IMR-90 (cell line): Measurements from ENCODE around the gene SOCS6. TPM values are rescaled to one million over a fixed set of nuclear protein-coding genes. Genes with fewer than 3 reads are reported as not detected.

Experiments
- ATAC-seq: fragments of 200-7000 bp; cut with Tn5 transposase; 2 replicates; pipeline ENCODE4 v1.9.1; 2020; ENCODE audit warnings: low read depth, mild to moderate bottlenecking, moderate library complexity
- BruUV-seq: library from RNA; stranded (reverse); fragments of 400-500 nt; replicated peaks from 2 replicates; lab custom pipeline; 2021; lab: Mats Ljungman, UMichigan
- CTCF ChIA-PET: fragments of 300-600 bp; formaldehyde crosslinking; extraction: SDS; loops from one replicate; lab custom pipeline; 2021; ENCODE audit warnings: antibody characterized with exemption; lab: Yijun Ruan, JAX
- POLR2A ChIA-PET: fragments of 300-600 bp; sonication (Branson Sonifier 250); formaldehyde crosslinking; loops from one replicate; lab custom pipeline; 2022; ENCODE audit warnings: antibody characterized with exemption; ENCODE audit not compliant: unreplicated experiment; lab: Charles Lee
- DNase-seq: peaks from one replicate; pipeline ENCODE4 v3.0.0; 2013
- H2AFZ ChIP-seq: replicated peaks from 2 replicates; pipeline ENCODE3; 2013; ENCODE audit warnings: low read length, mild to moderate bottlenecking; ENCODE audit not compliant: poor library complexity
- H2AK5ac ChIP-seq: 2 replicates; pipeline ENCODE4 v1.6.1; 2013; ENCODE audit warnings: low read depth, low read length, inconsistent platforms
- H2AK9ac ChIP-seq: replicated peaks from 2 replicates; pipeline ENCODE3; 2013; ENCODE audit warnings: mild to moderate bottlenecking, low read depth, low read length, moderate library complexity; ENCODE audit not compliant: poor library complexity
- H2BK120ac ChIP-seq: 2 replicates; pipeline ENCODE4 v1.6.1; 2013; ENCODE audit warnings: low read depth, low read length, inconsistent platforms
- H2BK15ac ChIP-seq: 3 replicates; pipeline ENCODE4 v1.6.1; 2013; ENCODE audit warnings: low read depth, low read length, inconsistent platforms
- H2BK20ac ChIP-seq: 2 replicates; pipeline ENCODE4 v1.6.1; 2013; ENCODE audit warnings: low read depth, mild to moderate bottlenecking, inconsistent platforms, low read length, moderate library complexity
- H2BK5ac ChIP-seq: 2 replicates; pipeline ENCODE4 v1.6.1; 2013; ENCODE audit warnings: mild to moderate bottlenecking, low read depth, low read length, inconsistent platforms; ENCODE audit not compliant: poor library complexity, severe bottlenecking
- H3K14ac ChIP-seq: replicated peaks from 2 replicates; pipeline ENCODE4 v1.6.1; 2013; ENCODE audit warnings: low read depth, low read length, inconsistent platforms
- H3K18ac ChIP-seq: 2 replicates; pipeline ENCODE4 v1.6.1; 2013; ENCODE audit warnings: low read depth, low read length, control low read depth
- H3K23ac ChIP-seq: 2 replicates; pipeline ENCODE4 v1.6.1; 2013; ENCODE audit warnings: low read depth, low read length, inconsistent platforms
- H3K27ac ChIP-seq: 2 replicates; pipeline ENCODE4 v1.5.1; 2013; ENCODE audit warnings: mild to moderate bottlenecking, control low read depth, low read length; ENCODE audit not compliant: insufficient read depth
- H3K27me3 ChIP-seq: 2 replicates; pipeline ENCODE4 v1.6.1; 2013; ENCODE audit warnings: low read length; ENCODE audit not compliant: control insufficient read depth, insufficient read depth
- H3K36me3 ChIP-seq: 2 replicates; pipeline ENCODE4 v1.6.1; 2013; ENCODE audit warnings: low read length, mixed read lengths; ENCODE audit not compliant: control insufficient read depth, insufficient read depth
- H3K4ac ChIP-seq: 2 replicates; pipeline ENCODE4 v1.6.1; 2013; ENCODE audit warnings: low read depth, low read length, inconsistent platforms
- H3K4me1 ChIP-seq: 2 replicates; pipeline ENCODE4 v1.6.1; 2013; ENCODE audit warnings: low read length, mixed read lengths; ENCODE audit not compliant: control insufficient read depth, insufficient read depth
- H3K4me2 ChIP-seq: 2 replicates; pipeline ENCODE4 v1.6.1; 2013; ENCODE audit warnings: low read depth, mild to moderate bottlenecking, control low read depth, low read length, moderate library complexity
- H3K4me3 ChIP-seq: 2 replicates; pipeline ENCODE4 v1.5.1; 2013; ENCODE audit warnings: low read depth, mild to moderate bottlenecking, control low read depth, low read length, moderate library complexity; ENCODE audit not compliant: insufficient read depth
- H3K56ac ChIP-seq: 2 replicates; pipeline ENCODE4 v1.6.1; 2013; ENCODE audit warnings: low read length, inconsistent platforms; ENCODE audit not compliant: insufficient read depth; ENCODE audit errors: extremely low read depth
- H3K79me1 ChIP-seq, 2 experiments: 2 replicates each; pipeline ENCODE4 v1.6.1; 2013; ENCODE audit warnings: low read length in 2 of 2, inconsistent platforms in 1 of 2, low read depth in 1 of 2
- H3K9ac ChIP-seq: 2 replicates; pipeline ENCODE4 v1.6.1; 2013; ENCODE audit warnings: low read depth, low read length, control low read depth
- H3K9me1 ChIP-seq: 2 replicates; pipeline ENCODE4 v1.6.1; 2013; ENCODE audit warnings: low read length, inconsistent platforms; ENCODE audit not compliant: insufficient read depth
- H3K9me3 ChIP-seq: 2 replicates; pipeline ENCODE4 v1.6.1; 2013; ENCODE audit warnings: low read length; ENCODE audit not compliant: control insufficient read depth, insufficient read depth
- H4K20me1 ChIP-seq: 2 replicates; pipeline ENCODE4 v1.6.1; 2013; ENCODE audit warnings: low read length, inconsistent platforms; ENCODE audit not compliant: insufficient read depth
- H4K5ac ChIP-seq: 2 replicates; pipeline ENCODE4 v1.6.1; 2013; ENCODE audit warnings: mild to moderate bottlenecking, low read depth, low read length, control low read depth
- H4K8ac ChIP-seq, 2 experiments: 2 replicates each; pipeline ENCODE4 v1.6.1; 2013; ENCODE audit warnings: low read depth in 2 of 2, low read length in 2 of 2, control low read depth in 1 of 2, inconsistent platforms in 1 of 2
- H4K91ac ChIP-seq: 2 replicates; pipeline ENCODE4 v1.6.1; 2013; ENCODE audit warnings: low read depth, low read length, inconsistent platforms; ENCODE audit not compliant: insufficient read depth
- BHLHE40 ChIP-seq: fragments of 150-350 bp; IDR thresholded peaks from 2 replicates; pipeline ENCODE4 v1.6.1; 2016; ENCODE audit warnings: mild to moderate bottlenecking, low read depth, low read length
- FOS ChIP-seq: fragments of 150-350 bp; IDR thresholded peaks from 2 replicates; pipeline ENCODE4 v1.6.1; 2016; ENCODE audit warnings: low read depth, low read length
- MAZ ChIP-seq: IDR thresholded peaks from 2 replicates; pipeline ENCODE4 v1.6.1; 2012; ENCODE audit warnings: low read depth, mild to moderate bottlenecking, low read length, improper control_type of control experiment, moderate library complexity, borderline replicate concordance
- RAD21 ChIP-seq: IDR thresholded peaks from 2 replicates; pipeline ENCODE4 v1.6.1; 2012; ENCODE audit warnings: low read length, improper control_type of control experiment
- RCOR1 ChIP-seq: IDR thresholded peaks from 2 replicates; pipeline ENCODE4 v1.6.1; 2012; ENCODE audit warnings: mild to moderate bottlenecking, low read length, improper control_type of control experiment; ENCODE audit not compliant: insufficient replicate concordance
- WGBS, 2 experiments: methylation state at CpG; one replicate each; pipeline versions ENCODE4 v1.1.5 to v1.1.7; 2013; ENCODE audit warnings: missing lambda C conversion rate in 2 of 2; ENCODE audit not compliant: insufficient read length in 1 of 2; ENCODE audit errors: extremely low coverage in 2 of 2; 5-methylcytosine and 5-hydroxymethylcytosine counted together
- dilution Hi-C: fragments of 300-500 bp; cut with HindIII; formaldehyde crosslinking; loops from one replicate; pipeline ENCODE4 v1.14.3; 2018; ENCODE audit warnings: low sequenced_read_pairs; ENCODE audit not compliant: unreplicated experiment
- in situ Hi-C: fragments of 300-500 bp; cut with MboI; formaldehyde crosslinking; loops from 3 replicates; pipeline ENCODE4 v1.14.3; 2019; ENCODE audit warnings: low sequenced_read_pairs, inconsistent platforms, mixed read lengths
- intact Hi-C: fragments of 100-400 bp; cut with micrococcal nuclease; formaldehyde crosslinking; loops from 2 replicates; pipeline ENCODE4 v1.10.0; 2022
- polyA plus RNA-seq, 3 experiments: library from polyadenylated mRNA; depleted of rRNA; stranded (reverse); fragments of >200 nt; gene quantifications; 2 replicates each; pipeline ENCODE4 v1.2.3, GENCODE V29; 2012; ENCODE audit warnings: low replicate concordance in 1 of 3
- total RNA-seq: library from RNA; depleted of rRNA; stranded (reverse); fragments of >200 nt; gene quantifications from 2 replicates; pipeline ENCODE4 v1.2.3, GENCODE V29; 2012
- TF ChIP-seq, protein P1 (sequence below): conservative IDR thresholded peaks from 2 replicates; pipeline ENCODE4 v1.5.1; 2012; ENCODE audit warnings: mild to moderate bottlenecking, low read depth, low read length, improper control_type of control experiment
- TF ChIP-seq, protein P2 (sequence below): fragments of 150-350 bp; IDR thresholded peaks from 2 replicates; pipeline ENCODE4 v1.6.1; 2016; ENCODE audit warnings: low read depth, mild to moderate bottlenecking, low read length, moderate library complexity, borderline replicate concordance

The SOCS6 gene
- total and polyA plus RNA-seq, 2 of the 4 experiments (the other 2 are of a cell fraction), result 21.3 to 57.4 TPM

DNA sequence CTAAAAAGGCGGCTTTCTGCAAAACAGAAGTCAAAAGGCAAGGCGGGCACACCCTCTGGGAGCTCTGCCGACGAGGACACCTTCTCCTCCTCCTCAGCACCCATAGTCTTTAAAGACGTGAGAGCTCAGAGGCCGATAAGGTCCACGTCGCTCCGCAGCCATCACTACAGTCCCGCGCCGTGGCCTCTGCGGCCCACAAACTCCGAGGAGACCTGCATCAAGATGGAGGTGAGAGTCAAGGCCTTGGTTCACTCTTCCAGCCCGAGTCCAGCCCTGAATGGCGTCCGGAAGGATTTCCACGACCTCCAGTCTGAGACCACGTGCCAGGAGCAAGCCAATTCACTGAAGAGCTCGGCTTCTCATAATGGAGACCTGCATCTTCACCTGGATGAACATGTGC, 36.1 kb downstream of the SOCS6 start:
- TF ChIP-seq RAD21, result no peak
- TF ChIP-seq MAZ, result no peak
- TF ChIP-seq RCOR1, result no peak
- TF ChIP-seq BHLHE40, result no peak
- TF ChIP-seq, protein P1, sequence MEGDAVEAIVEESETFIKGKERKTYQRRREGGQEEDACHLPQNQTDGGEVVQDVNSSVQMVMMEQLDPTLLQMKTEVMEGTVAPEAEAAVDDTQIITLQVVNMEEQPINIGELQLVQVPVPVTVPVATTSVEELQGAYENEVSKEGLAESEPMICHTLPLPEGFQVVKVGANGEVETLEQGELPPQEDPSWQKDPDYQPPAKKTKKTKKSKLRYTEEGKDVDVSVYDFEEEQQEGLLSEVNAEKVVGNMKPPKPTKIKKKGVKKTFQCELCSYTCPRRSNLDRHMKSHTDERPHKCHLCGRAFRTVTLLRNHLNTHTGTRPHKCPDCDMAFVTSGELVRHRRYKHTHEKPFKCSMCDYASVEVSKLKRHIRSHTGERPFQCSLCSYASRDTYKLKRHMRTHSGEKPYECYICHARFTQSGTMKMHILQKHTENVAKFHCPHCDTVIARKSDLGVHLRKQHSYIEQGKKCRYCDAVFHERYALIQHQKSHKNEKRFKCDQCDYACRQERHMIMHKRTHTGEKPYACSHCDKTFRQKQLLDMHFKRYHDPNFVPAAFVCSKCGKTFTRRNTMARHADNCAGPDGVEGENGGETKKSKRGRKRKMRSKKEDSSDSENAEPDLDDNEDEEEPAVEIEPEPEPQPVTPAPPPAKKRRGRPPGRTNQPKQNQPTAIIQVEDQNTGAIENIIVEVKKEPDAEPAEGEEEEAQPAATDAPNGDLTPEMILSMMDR, result no peak
- TF ChIP-seq FOS, result no peak
- TF ChIP-seq, protein P2, sequence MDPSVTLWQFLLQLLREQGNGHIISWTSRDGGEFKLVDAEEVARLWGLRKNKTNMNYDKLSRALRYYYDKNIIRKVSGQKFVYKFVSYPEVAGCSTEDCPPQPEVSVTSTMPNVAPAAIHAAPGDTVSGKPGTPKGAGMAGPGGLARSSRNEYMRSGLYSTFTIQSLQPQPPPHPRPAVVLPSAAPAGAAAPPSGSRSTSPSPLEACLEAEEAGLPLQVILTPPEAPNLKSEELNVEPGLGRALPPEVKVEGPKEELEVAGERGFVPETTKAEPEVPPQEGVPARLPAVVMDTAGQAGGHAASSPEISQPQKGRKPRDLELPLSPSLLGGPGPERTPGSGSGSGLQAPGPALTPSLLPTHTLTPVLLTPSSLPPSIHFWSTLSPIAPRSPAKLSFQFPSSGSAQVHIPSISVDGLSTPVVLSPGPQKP, result no peak
- no peak overlapping the region for H3K23ac ChIP-seq
- H4K91ac ChIP-seq, result no peak overlapping the region
- peaks cover 5% of the 10 kb centered on the region for H3K4me1 ChIP-seq
- WGBS, 2 experiments, result 99% methylated on average over 10 of the region's 20 CpGs; no CpG with 5 or more reads in 1 of the 2 experiments
- no peak overlapping the region for H2AK5ac ChIP-seq
- no peak overlapping the region for H3K27ac ChIP-seq
- no peak overlapping the region for H4K8ac ChIP-seq
- H3K4ac ChIP-seq, result no peak overlapping the region
- no peak overlapping the region for H3K9ac ChIP-seq
- H2BK15ac ChIP-seq, result no peak overlapping the region
- no TSS peak for BruUV-seq
- CTCF ChIA-PET, result no interaction called here
- H2BK5ac ChIP-seq, result no peak overlapping the region
- H3K4me3 ChIP-seq, result no peak overlapping the region
- no peak overlapping the region for H2BK120ac ChIP-seq
- POLR2A ChIA-PET, result no interaction called here
- ATAC-seq (no peak), DNase-seq (no peak)
- H3K56ac ChIP-seq, result no peak overlapping the region
- H2AK9ac ChIP-seq, result peak overlapping the region; percentile 22
- dilution Hi-C loops, result no loop called here
- H3K79me1 ChIP-seq, result peaks cover 21 to 51% of the 10 kb centered on the region in 2 experiments
- H3K27me3 ChIP-seq, result no peaks in the 10 kb centered on the region
- H3K4me2 ChIP-seq, result no peak overlapping the region
- H3K18ac ChIP-seq, result no peak overlapping the region
- in situ Hi-C loops, result no loop called here
- intact Hi-C loops, result no loop called here
- no peak overlapping the region for H2BK20ac ChIP-seq
- H3K9me1 ChIP-seq, result peaks cover 18% of the 10 kb centered on the region
- peaks cover 30% of the 10 kb centered on the region for H4K20me1 ChIP-seq
- no peak overlapping the region for H2AFZ ChIP-seq
- H3K14ac ChIP-seq, result no peak overlapping the region
- peaks cover 14% of the 10 kb centered on the region for H3K36me3 ChIP-seq
- no peak overlapping the region for H4K5ac ChIP-seq
- H3K9me3 ChIP-seq, result no peaks in the 10 kb centered on the region
